ENCODE measurements around the gene GLIS1.

GLIS1 gene

DNA sequence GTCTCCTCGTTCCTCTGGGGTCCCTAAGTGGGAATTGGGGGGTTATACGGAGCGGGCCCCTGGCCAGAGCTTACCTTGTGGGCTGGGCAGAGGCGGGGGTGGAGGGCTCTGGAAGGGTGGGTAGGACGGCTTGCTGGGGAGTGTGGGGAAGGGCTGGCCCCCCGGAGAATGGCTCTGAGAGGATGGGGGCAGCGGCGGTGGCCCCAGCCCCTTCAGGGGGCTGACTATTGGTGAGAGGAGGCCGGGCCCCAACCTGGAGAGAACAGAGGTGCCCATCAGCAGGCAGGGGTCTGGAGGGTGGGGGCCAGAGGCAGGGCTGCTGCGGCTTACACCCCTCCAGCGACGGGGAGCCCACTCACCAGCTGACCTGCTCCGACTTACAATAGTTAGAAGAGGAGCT is 229.2 kb downstream of the GLIS1 start:
- ChIA-PET CTCF (interaction anchor here (0.9 to 1.2 kb wide), 2 partner anchors 11 to 26 kb away, joined by 3 to 4 read pairs; no protein-coding TSS in a partner anchor), POLR2A (no interaction called here)
- TF ChIP-seq, protein P1, sequence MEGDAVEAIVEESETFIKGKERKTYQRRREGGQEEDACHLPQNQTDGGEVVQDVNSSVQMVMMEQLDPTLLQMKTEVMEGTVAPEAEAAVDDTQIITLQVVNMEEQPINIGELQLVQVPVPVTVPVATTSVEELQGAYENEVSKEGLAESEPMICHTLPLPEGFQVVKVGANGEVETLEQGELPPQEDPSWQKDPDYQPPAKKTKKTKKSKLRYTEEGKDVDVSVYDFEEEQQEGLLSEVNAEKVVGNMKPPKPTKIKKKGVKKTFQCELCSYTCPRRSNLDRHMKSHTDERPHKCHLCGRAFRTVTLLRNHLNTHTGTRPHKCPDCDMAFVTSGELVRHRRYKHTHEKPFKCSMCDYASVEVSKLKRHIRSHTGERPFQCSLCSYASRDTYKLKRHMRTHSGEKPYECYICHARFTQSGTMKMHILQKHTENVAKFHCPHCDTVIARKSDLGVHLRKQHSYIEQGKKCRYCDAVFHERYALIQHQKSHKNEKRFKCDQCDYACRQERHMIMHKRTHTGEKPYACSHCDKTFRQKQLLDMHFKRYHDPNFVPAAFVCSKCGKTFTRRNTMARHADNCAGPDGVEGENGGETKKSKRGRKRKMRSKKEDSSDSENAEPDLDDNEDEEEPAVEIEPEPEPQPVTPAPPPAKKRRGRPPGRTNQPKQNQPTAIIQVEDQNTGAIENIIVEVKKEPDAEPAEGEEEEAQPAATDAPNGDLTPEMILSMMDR (IDR thresholded peaks at IDR 0.05; ENCODE audit: insufficient read depth, low read length, missing control alignments): no peak
- DNase-seq (ENCODE audit: low read depth, low spot score): no peak
- H3K4me3 ChIP-seq (ENCODE audit: low read depth, low read length): no peak overlapping the region

DNA sequence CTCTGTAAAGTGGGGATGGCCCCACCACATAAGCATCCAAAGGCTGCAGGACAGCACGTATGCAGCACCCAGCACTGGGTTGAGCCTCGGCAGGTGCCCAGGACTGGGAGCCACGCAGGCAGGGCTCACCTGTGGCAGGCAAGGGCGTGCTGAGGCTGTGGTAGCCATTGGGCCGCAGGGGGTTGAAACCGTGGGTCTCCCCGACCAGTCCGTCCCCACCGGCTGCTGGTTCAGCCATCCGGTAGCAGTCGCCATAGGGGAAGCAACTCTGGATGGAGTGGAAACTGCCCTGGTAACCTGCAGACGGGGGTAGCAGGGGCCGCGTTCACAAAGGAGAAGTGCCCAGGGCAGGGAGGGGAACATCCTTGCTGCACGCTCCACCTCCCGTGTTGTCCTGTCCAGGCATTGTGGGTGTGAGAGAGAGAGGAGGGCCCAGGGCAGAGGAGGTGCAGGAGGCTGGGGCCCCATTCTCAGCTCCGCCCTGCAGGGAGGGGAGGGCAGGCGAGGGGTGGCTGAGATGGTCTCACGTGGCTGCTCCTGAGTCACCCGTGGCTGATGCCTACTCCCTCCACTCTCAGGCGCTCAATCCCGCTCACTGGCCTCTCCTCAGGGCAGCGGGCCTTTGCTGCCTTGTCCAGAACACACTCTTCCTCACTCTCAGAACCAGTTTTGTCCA is 229.8 kb downstream of the GLIS1 start:
- no peak for DNase-seq (ENCODE audit: low read depth, low spot score)
- no peak overlapping the region for H3K4me3 ChIP-seq (ENCODE audit: low read depth, low read length)
- TF ChIP-seq, protein P1 (IDR thresholded peaks at IDR 0.05; ENCODE audit: insufficient read depth, low read length, missing control alignments): no peak
- ChIA-PET POLR2A (no interaction called here), CTCF (interaction anchor here (0.9 to 1.2 kb wide), 2 partner anchors 10 to 27 kb away, joined by 3 to 4 read pairs; no protein-coding TSS in a partner anchor)

DNA sequence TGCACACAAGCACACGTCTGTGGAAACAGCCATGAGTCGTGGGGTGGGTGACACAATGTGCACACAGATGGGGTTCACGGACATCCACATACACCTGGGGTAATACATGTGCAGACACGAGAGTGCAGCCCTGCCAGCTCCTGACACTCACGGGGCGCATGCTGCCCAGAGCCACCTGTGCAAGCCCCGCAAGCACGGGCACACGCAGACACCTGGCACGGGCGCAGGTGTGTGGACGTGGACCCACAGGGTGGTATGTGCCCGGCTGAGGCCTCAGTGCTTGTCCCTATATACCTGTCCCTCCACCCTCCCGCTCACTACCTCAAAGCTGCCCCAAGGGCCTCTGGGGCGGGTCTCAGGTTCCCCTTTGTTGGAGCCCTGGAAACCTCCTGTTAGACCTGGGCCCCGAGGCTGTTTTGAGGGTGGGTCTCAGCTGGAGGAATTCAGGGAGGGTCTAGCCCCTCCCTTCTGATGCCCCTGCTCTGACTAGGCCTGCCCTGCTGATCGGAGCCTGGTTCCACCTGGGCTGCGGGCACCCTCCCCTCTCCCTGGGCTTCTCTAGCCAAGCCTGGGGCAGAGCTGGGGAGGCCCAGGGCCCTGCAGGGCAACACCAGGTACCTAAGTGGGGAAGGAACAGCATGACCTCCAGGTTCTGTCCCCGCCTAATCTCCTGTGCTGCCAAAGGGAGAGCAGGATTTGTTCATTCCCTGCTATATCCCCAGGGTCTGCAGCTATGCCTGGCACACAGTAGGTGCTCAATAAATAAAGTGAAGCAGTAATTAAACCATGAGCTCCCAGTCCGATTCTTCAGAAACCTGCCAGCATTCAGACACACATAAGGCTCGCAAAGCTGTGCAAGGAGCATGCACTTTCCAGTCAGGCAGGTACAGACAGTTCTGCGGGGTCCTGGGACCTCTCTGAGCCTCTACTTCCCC is 230.6 kb downstream of the GLIS1 start:
- TF ChIP-seq, protein P1 (IDR thresholded peaks at IDR 0.05; ENCODE audit: insufficient read depth, low read length, missing control alignments): no peak
- DNase-seq (ENCODE audit: low read depth, low spot score): no peak
- ChIA-PET CTCF (interaction anchor here (1.1 to 1.2 kb wide), 2 partner anchors 9 to 18 kb away, joined by 3 read pairs; no protein-coding TSS in a partner anchor), POLR2A (no interaction called here)
- H3K4me3 ChIP-seq (ENCODE audit: low read depth, low read length): no peak overlapping the region

DNA sequence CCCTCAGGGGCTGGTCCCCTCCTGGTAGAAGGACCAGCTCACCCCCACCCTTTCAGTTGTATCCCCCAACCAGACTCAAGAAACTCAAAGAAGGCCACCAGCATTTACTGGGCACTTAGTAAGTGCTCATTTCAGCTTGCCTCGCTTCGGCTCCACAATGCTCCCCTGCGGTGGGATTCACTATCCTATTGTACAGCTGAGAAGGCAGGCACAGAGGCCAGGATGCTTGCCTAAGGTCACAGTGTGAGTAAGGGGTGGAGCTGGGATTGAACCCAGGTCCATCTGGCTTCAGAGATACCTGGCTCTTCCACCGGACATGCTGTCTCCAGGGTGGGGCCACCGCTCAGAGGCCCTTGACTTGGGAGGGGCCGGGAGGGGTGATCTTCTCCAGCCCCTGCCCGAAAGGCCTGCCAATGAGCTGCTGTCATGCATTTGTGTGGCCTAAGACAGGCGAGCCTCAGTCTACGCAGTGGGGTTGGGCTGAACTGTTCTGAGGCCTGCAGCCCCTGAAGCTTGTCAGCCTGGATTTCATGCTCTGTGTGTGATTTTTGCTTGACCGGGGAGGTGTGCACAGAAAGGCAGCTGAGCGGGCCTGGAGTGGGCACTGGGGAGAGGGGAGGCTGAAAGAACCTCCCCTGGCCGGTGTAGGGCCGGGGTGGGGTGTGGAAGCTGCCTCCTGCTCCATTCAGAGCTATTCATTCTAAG is 231.7 kb downstream of the GLIS1 start:
- no peak for DNase-seq (ENCODE audit: low read depth, low spot score)
- POLR2A ChIA-PET: no interaction called here
- no peak overlapping the region for H3K4me3 ChIP-seq (ENCODE audit: low read depth, low read length)
- TF ChIP-seq, protein P1 (IDR thresholded peaks at IDR 0.05; ENCODE audit: insufficient read depth, low read length, missing control alignments): no peak
- CTCF ChIA-PET: interaction anchor here (0.8 to 1.2 kb wide), 4 partner anchors 8 to 21 kb away, joined by 3 read pairs; no protein-coding TSS in a partner anchor

DNA sequence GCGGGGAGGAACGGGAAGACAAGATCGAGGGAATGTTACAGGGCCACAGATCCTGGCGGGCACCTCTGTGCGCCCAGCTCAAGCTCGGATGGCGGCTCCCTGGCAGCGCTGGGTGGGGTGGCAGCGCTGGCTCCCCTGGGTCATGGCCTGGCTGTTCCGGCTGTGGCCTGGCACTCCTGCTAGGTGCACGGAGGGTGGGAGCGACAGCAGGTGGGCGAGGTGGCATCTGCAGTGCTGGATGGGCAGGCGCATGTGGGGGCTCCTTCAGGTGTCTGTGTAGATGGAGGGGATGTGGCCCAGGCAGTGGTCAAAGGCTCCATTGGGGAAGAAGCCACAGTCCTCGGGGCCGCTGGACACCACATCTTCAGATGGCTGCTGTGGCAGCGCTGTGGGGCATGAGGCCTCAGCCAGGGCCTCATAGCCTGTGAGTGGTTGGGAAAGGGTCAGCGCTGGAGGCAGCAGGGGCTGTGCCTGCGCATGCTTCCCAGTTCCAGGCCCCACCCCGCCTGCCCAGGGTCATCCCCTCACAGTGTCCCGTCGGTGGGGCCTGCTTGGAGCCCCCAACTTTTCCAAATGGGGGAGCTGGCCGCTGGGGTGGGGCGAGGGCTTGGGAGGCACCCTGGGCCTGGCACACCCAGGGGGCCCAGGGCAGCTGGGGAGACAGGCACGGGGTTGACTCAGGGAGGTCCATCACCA is 232.5 kb downstream of the GLIS1 start:
- ChIA-PET CTCF (interaction anchor here (0.8 to 1.0 kb wide), 2 partner anchors 17 to 20 kb away, joined by 3 read pairs; no protein-coding TSS in a partner anchor), POLR2A (no interaction called here)
- DNase-seq (ENCODE audit: low read depth, low spot score): no peak
- no peak overlapping the region for H3K4me3 ChIP-seq (ENCODE audit: low read depth, low read length)
- TF ChIP-seq, protein P1 (IDR thresholded peaks at IDR 0.05; ENCODE audit: insufficient read depth, low read length, missing control alignments): no peak
